GM20000 (cell line): ENCODE measurements around the gene MRPL53.
A peak's percentile ranks its signal among the peaks of the same experiment; 100 is the strongest.
"Not testable (repeated sequence)": the region's sequence is repeated elsewhere in the genome, so short reads cannot be mapped to it uniquely, and the experiment has no call there.

Experiments used
- DNase-seq: peaks from one replicate; pipeline ENCODE4 v3.0.0; 2012; ENCODE audit warnings: low spot score
- TF ChIP-seq, protein P1 (sequence below): IDR thresholded peaks from 2 replicates; pipeline ENCODE4 v1.5.1; 2012; ENCODE audit warnings: mild to moderate bottlenecking, control low read depth; ENCODE audit errors: extremely low read depth, missing control alignments

The MRPL53 gene

GRCh38 chr2:74481961-74482800 is 9.7 kb upstream of the MRPL53 start:
- DNase-seq, result peak; percentile 66

GRCh38 chr2:74481431-74481830 is 9.0 kb upstream of the MRPL53 start:
- no peak for DNase-seq
- TF ChIP-seq, protein P1, sequence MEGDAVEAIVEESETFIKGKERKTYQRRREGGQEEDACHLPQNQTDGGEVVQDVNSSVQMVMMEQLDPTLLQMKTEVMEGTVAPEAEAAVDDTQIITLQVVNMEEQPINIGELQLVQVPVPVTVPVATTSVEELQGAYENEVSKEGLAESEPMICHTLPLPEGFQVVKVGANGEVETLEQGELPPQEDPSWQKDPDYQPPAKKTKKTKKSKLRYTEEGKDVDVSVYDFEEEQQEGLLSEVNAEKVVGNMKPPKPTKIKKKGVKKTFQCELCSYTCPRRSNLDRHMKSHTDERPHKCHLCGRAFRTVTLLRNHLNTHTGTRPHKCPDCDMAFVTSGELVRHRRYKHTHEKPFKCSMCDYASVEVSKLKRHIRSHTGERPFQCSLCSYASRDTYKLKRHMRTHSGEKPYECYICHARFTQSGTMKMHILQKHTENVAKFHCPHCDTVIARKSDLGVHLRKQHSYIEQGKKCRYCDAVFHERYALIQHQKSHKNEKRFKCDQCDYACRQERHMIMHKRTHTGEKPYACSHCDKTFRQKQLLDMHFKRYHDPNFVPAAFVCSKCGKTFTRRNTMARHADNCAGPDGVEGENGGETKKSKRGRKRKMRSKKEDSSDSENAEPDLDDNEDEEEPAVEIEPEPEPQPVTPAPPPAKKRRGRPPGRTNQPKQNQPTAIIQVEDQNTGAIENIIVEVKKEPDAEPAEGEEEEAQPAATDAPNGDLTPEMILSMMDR, result no peak

More at GRCh38 chr2:74481961-74482800, 9.7 kb upstream of the MRPL53 start:
- TF ChIP-seq, protein P1, result no peak

- no peak for DNase-seq
- TF ChIP-seq, protein P1, result no peak
These were observed 2.4 kb upstream of the MRPL53 start for GRCh38 chr2:74474899-74475298.

DNA sequence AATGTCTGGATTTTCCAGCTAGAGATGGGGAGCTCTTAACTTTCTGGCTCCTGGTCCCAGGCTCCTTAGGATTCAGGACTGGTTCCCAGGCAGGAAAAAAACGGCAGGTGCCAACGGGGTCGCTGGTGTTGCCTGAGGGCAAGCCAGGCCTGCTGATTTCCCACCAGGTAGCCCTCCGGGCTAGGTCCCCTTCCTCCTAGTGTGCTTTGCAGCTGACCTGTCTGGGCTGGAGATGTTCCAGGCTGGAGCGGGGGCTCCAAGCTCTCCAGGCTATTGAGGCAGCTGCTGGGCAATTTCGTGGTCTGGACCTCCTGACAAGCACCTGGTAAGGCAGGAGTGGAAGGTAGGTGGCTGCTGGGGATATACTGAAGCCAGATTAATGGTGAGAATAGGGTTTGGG is 2.0 kb upstream of the MRPL53 start:
- no peak for DNase-seq

GRCh38 chr2:74472945-74473258 is 422 bp upstream of the MRPL53 start:
- DNase-seq, result no peak
- TF ChIP-seq, protein P1, result no peak

More for the DNA sequence above, 2.0 kb upstream of the MRPL53 start:
- TF ChIP-seq, protein P1, result no peak

DNA sequence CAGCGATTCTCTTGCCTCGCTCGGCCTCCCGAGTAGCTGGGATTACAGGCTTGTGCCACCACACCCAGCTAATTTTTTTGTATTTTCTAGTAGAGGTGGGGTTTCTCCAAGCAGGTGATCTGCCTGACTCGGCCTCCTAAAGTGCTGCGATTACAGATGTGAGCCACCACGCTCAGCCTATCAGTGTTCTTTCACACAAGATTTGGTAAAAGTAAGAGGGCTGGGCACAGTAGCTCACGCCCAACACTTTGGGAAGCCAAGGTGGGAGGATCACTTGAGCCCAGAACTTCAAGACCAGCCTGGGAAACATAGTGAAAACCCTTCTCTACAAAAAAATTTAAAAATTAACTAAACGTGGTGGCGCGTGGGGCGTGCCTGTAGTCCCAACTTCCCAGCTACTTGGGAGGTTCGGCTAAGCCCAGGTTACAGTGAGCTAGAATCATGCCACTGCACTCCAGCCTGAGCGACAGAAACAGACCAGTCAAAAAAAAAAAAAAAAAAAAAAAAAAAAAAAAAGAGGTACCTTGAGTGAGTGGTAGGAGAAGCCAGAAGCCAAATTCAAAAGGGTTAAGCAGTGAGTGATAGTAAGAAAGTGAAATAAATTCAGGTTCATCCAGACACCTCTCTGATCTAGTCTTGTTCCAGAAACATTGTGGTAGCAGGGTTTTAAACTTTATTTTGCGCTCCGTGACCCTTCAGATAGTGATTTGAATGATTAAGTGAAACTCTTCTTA is 981 bp downstream of the MRPL53 start:
- no peak for DNase-seq
- TF ChIP-seq, protein P1, result no peak

DNA sequence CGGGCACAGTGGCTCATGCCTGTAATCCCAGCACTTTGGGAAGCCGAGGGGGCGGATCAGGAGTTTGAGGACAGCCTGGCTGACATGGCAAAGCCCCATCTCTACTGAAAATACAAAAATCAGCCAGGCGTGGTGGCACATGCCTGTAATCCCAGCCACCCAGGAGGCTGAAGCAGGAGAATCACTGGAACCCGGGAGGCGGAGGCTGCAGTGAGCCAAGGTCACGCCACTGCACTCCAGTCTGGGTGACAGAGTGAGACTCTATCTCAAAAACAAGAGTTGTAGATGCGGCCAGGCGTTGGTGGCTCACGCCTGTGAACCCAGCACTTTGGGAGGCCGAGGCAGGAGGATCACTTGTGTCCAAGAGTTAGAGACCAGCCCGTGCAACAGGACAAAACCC is 1.7 kb downstream of the MRPL53 start:
- DNase-seq, result not testable (repeated sequence)
